GM21528 (cell line): Measurements from ENCODE around the gene MZB1.
A peak's percentile ranks its signal among the peaks of the same experiment; 100 is the strongest.

Experiments used
- ATAC-seq: cut with Tn5 transposase; IDR thresholded peaks from one replicate; pipeline ENCODE4 v1.9.1; 2021; ENCODE audit warnings: mild to moderate bottlenecking, moderate library complexity; ENCODE audit not compliant: unreplicated experiment, low FRiP score

The MZB1 gene

GRCh38 chr5:139389701-139390638 lies at the start of gene MZB1:
TSS of gene MZB1 (minus strand) at chr5:139389913. CDS start at chr5:139389856, 57 bp downstream.
- peak; percentile 38 for ATAC-seq

GRCh38 chr5:139439013-139439903 lies 49.5 kb upstream of the MZB1 start, which contains the start of gene DNAJC18:
TSS of gene DNAJC18 (minus strand) at chr5:139439525. CDS start at chr5:139439445, 80 bp downstream.
- ATAC-seq = peak; percentile 94

GRCh38 chr5:139438707-139439012 lies 48.9 kb upstream of the MZB1 start:
- ATAC-seq = no peak

- ATAC-seq = no peak
Measured at GRCh38 chr5:139435676-139436075, 46.0 kb upstream of the MZB1 start.

- no peak for ATAC-seq
Measured at GRCh38 chr5:139431706-139432105, 42.0 kb upstream of the MZB1 start.

- no peak for ATAC-seq
Measured at GRCh38 chr5:139430015-139430414, 40.3 kb upstream of the MZB1 start.

- no peak for ATAC-seq
Measured at GRCh38 chr5:139426203-139426885, 36.6 kb upstream of the MZB1 start.

GRCh38 chr5:139425497-139425896 lies 35.8 kb upstream of the MZB1 start:
- no peak for ATAC-seq

GRCh38 chr5:139422307-139422893 lies 32.7 kb upstream of the MZB1 start:
- peak; percentile 80 for ATAC-seq

- ATAC-seq = no peak
Measured at GRCh38 chr5:139419226-139420192, 29.8 kb upstream of the MZB1 start.

GRCh38 chr5:139418793-139419192 lies 29.1 kb upstream of the MZB1 start:
- ATAC-seq = no peak

GRCh38 chr5:139417214-139417613 lies 27.5 kb upstream of the MZB1 start:
- no peak for ATAC-seq

GRCh38 chr5:139416651-139417050 lies 26.9 kb upstream of the MZB1 start:
- ATAC-seq = no peak

- no peak for ATAC-seq
Measured at GRCh38 chr5:139415869-139416268, 26.2 kb upstream of the MZB1 start.

GRCh38 chr5:139415221-139415861 lies 25.6 kb upstream of the MZB1 start:
- no peak for ATAC-seq

GRCh38 chr5:139414581-139415130 lies 24.9 kb upstream of the MZB1 start:
- no peak for ATAC-seq

GRCh38 chr5:139413963-139414362 lies 24.2 kb upstream of the MZB1 start:
- no peak for ATAC-seq

GRCh38 chr5:139413153-139413552 lies 23.4 kb upstream of the MZB1 start:
- no peak for ATAC-seq
